NT2/D1 (cell line): ENCODE data around the gene TNFRSF8.

Experiments used
- DNase-seq: peaks from one replicate; pipeline ENCODE4 v3.0.0-alpha.2; 2011; ENCODE audit warnings: low read depth, low spot score
- H3K27me3 ChIP-seq: 2 replicates; pipeline ENCODE4 v1.6.0; 2011; ENCODE audit warnings: mild to moderate bottlenecking; ENCODE audit not compliant: insufficient read length, insufficient read depth
- H3K36me3 ChIP-seq: 2 replicates; pipeline ENCODE4 v1.6.1; 2011; ENCODE audit warnings: mild to moderate bottlenecking, low read length, mixed read lengths; ENCODE audit not compliant: insufficient read depth, insufficient read length
- H3K4me1 ChIP-seq: 2 replicates; pipeline ENCODE4 v1.5.1; 2011; ENCODE audit not compliant: insufficient read depth, insufficient read length
- H3K4me3 ChIP-seq: 2 replicates; pipeline ENCODE4 v1.5.1; 2011; ENCODE audit warnings: low read depth; ENCODE audit not compliant: insufficient read length
- H3K9ac ChIP-seq: 2 replicates; pipeline ENCODE4 v1.6.0; 2011; ENCODE audit warnings: low read depth; ENCODE audit not compliant: insufficient read length
- H3K9me3 ChIP-seq: 2 replicates; pipeline ENCODE4 v1.5.1; 2011; ENCODE audit warnings: mild to moderate bottlenecking, low read length; ENCODE audit not compliant: insufficient read depth
- SUZ12 ChIP-seq: IDR thresholded peaks from 2 replicates; pipeline ENCODE4 v1.6.1; 2011; ENCODE audit not compliant: insufficient read length, insufficient read depth; ENCODE audit errors: extremely low read depth
- YY1 ChIP-seq: IDR thresholded peaks from 2 replicates; pipeline ENCODE4 v1.6.1; 2011; ENCODE audit not compliant: insufficient read length, insufficient read depth
- ZNF274 ChIP-seq: IDR thresholded peaks from 2 replicates; pipeline ENCODE4 v1.6.1; 2011; ENCODE audit warnings: mild to moderate bottlenecking, low read depth, low read length

TNFRSF8 gene

GRCh38 chr1:12057940-12058687 is 5.0 kb upstream of the TNFRSF8 start:
- TF ChIP-seq SUZ12: no peak
- TF ChIP-seq ZNF274: no peak
- TF ChIP-seq YY1: no peak
- Histone ChIP-seq H3K9ac (no peak overlapping the region), H3K36me3 (no peaks in the 10 kb centered on the region), H3K27me3 (peaks cover 11% of the 10 kb centered on the region), H3K4me3 (no peak overlapping the region), H3K9me3 (no peaks in the 10 kb centered on the region), H3K4me1 (peaks cover 7% of the 10 kb centered on the region)
- DNase-seq: no peak

- H3K9me3 ChIP-seq: no peaks in the 10 kb centered on the region
- H3K4me1 ChIP-seq: peaks cover 8% of the 10 kb centered on the region
- H3K4me3 ChIP-seq: no peak overlapping the region
- DNase-seq: no peak
- TF ChIP-seq YY1: no peak
- no peak for TF ChIP-seq ZNF274
- no peak for TF ChIP-seq SUZ12
- no peaks in the 10 kb centered on the region for H3K36me3 ChIP-seq
- H3K27me3 ChIP-seq: peaks cover 12% of the 10 kb centered on the region
- H3K9ac ChIP-seq: no peak overlapping the region
Measured at GRCh38 chr1:12059226-12059625, 3.9 kb upstream of the TNFRSF8 start.

DNA sequence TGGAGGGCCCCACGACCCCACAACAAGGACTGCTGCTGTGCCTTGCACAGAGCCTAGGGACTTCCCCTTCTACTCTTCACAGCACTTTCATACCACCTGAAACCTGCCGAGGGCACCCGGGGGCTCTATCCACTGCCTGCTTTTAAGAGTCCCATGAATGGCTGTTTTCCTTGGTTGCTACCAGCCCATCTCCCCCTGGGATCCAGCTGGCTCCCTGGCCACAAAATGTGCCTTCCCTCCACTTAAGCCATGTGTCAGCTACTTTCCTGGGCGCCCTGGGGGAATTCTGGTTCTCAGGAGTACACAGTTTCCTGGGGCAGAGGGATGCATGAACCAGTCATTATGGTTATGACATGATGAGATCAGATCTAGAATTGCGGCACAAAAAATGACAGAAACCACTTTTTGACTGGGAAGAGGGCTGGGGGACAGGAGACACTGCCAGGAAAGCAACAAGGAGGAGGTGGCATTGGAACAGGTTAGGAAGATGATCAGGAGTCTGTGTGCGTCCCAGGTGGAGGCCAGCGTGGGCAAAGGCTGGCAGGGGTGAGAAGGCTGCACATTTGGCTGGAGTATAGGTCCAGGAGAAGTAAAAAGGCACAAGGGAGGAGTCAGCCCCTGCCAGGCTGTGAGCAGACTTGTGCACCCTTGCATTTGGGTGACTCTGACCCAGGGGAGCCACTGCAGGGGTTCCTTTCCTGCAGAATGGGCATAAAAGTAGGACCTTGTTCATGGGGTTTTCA is 3.2 kb upstream of the TNFRSF8 start:
- peaks cover 12% of the 10 kb centered on the region for H3K27me3 ChIP-seq
- no peak for DNase-seq
- H3K4me3 ChIP-seq: no peak overlapping the region
- no peak overlapping the region for H3K9ac ChIP-seq
- no peaks in the 10 kb centered on the region for H3K9me3 ChIP-seq
- no peaks in the 10 kb centered on the region for H3K36me3 ChIP-seq
- peaks cover 8% of the 10 kb centered on the region for H3K4me1 ChIP-seq
- TF ChIP-seq ZNF274 (no peak), SUZ12 (no peak), YY1 (no peak)

GRCh38 chr1:12060500-12060899 is 2.6 kb upstream of the TNFRSF8 start:
- DNase-seq: no peak
- peaks cover 8% of the 10 kb centered on the region for H3K4me1 ChIP-seq
- H3K4me3 ChIP-seq: no peak overlapping the region
- H3K9me3 ChIP-seq: no peaks in the 10 kb centered on the region
- H3K36me3 ChIP-seq: no peaks in the 10 kb centered on the region
- no peak overlapping the region for H3K9ac ChIP-seq
- no peak for TF ChIP-seq YY1
- no peak for TF ChIP-seq ZNF274
- no peak for TF ChIP-seq SUZ12
- peaks cover 12% of the 10 kb centered on the region for H3K27me3 ChIP-seq

DNA sequence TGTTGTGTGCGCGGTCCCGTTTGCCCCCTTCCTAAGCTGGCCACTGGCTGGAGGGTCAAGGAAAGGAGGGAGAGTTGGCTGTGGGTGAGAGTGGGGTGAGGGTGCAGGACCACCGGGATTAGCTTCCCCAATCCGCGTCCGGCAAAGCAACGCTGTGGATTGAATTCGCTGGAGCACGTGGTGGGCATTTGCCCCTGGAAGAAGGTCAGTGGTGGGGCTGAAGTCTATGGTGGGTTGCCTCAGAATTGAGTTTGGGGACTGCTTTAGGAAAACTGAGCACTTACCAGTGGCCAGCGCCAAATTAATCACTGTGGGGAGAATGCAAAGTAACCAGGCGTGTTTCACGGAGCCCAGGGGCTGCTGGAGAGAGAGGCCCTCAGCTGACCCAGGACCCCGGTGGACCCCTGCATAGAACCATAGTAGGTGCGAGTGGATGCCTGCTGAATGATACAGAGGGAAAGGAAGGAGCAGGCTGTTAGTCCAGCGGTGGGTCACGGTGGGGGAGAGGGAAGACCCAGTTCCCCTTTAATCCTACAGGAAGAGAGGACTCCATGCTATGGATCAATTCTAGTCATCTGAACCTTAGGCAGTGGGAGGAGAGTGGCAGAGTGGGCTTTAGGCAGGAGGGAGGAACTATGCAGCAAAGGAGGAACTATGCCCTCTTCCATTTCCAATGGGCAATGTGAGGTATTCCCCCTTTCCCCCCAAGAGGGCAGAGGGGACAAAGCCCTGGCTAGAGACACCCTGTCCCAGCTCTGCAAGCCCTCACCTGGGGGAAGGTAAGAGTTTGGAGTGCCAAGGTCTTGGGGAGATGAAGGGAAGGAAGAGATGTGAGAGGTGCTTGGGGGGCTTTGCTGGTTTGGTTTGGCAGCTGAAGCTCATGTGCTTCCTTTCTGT is 1.2 kb downstream of the TNFRSF8 start:
- Histone ChIP-seq H3K9me3 (no peaks in the 10 kb centered on the region), H3K4me1 (peaks cover 6% of the 10 kb centered on the region), H3K4me3 (peak overlapping the region; percentile 64), H3K9ac (peak overlapping the region; percentile 89), H3K27me3 (peaks cover 12% of the 10 kb centered on the region), H3K36me3 (peaks cover 4% of the 10 kb centered on the region)
- DNase-seq: no peak
- TF ChIP-seq YY1 (no peak), SUZ12 (no peak), ZNF274 (no peak)

DNA sequence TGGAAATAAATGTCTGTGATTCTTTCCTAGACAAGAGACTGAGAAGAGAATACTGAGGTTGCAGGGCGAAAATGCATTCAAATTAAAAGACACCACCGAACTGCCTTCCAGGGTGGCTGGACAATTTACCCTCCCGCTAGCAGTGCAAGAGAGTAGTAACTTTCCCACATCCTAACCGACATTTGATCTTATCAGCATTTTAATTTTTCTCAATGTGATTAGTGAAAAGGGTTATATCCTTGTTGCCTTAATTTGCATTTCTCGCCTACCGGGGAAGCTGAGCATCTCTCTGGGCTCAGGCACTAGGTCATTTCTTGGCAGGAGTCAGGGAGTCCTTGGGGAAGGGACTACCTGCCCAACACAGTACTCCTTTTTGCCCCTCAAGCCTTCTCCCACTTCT is 2.8 kb downstream of the TNFRSF8 start:
- no peak overlapping the region for H3K4me3 ChIP-seq

More for the DNA sequence above, 2.8 kb downstream of the TNFRSF8 start:
- Histone ChIP-seq H3K27me3 (peaks cover 12% of the 10 kb centered on the region), H3K9me3 (no peaks in the 10 kb centered on the region), H3K9ac (no peak overlapping the region), H3K4me1 (peaks cover 8% of the 10 kb centered on the region), H3K36me3 (peaks cover 5% of the 10 kb centered on the region)
- no peak for DNase-seq
- no peak for TF ChIP-seq YY1
- no peak for TF ChIP-seq ZNF274
- TF ChIP-seq SUZ12: no peak
